Adrenal gland (tissue), 5 donors: ENCODE data around the gene TNP1.

Experiments
- POLR2A ChIP-seq, 2 donors: fragments of 450-650 bp; IDR thresholded peaks; one replicate each; pipeline ENCODE4 v1.6.1; 2017; ENCODE audit warnings: antibody characterized with exemption in 2 of 2, mild to moderate bottlenecking in 2 of 2, moderate library complexity in 1 of 2
- TF ChIP-seq, protein P1 (sequence below), 6 experiments: fragments of 450-650 bp in 4 of 6; fragments of 200-600 bp in 2 of 6; sonication (generic) in 1 of 6; IDR thresholded peaks; 1 replicate in 5 of 6; 2 replicates in 1 of 6; pipeline versions ENCODE4 v1.5.1 to v1.8.0; 2016 to 2021; ENCODE audit warnings: antibody characterized with exemption in 6 of 6, mild to moderate bottlenecking in 2 of 6, moderate library complexity in 1 of 6
- donor health status: DM: no; HTN: no; CAD: no.

DNA sequence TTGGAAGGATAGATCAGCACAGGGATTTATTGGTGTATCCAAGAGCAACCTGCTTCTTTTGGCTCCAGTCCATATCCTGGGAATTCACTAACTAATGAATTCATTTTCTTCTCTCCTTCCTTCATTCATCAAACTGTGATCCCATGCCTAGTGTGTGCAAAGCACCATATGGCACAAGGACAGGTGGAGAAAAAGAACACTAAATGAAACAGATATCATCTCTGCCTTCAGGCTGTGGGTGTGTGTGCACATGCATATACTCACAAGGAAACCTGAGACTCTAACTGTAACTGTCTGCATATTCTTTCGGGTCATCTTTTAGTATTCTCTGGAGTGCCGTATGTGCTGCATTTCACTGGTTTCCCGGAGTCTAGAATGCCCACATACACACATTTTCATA is 20.2 kb downstream of the TNP1 start:
- TF ChIP-seq, protein P1, sequence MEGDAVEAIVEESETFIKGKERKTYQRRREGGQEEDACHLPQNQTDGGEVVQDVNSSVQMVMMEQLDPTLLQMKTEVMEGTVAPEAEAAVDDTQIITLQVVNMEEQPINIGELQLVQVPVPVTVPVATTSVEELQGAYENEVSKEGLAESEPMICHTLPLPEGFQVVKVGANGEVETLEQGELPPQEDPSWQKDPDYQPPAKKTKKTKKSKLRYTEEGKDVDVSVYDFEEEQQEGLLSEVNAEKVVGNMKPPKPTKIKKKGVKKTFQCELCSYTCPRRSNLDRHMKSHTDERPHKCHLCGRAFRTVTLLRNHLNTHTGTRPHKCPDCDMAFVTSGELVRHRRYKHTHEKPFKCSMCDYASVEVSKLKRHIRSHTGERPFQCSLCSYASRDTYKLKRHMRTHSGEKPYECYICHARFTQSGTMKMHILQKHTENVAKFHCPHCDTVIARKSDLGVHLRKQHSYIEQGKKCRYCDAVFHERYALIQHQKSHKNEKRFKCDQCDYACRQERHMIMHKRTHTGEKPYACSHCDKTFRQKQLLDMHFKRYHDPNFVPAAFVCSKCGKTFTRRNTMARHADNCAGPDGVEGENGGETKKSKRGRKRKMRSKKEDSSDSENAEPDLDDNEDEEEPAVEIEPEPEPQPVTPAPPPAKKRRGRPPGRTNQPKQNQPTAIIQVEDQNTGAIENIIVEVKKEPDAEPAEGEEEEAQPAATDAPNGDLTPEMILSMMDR (IDR thresholded peaks at IDR 0.05): no peak
- no peak for TF ChIP-seq POLR2A (IDR thresholded peaks at IDR 0.05)
